Cerebellar nuclear complex (tissue), 1 donor: Measurements from ENCODE around the gene FRMPD4.

Experiments
- DNase-seq, 2 experiments: peaks; one replicate each; lab custom pipeline; 2025; lab: John Stamatoyannopoulos, UW

The FRMPD4 gene

DNA sequence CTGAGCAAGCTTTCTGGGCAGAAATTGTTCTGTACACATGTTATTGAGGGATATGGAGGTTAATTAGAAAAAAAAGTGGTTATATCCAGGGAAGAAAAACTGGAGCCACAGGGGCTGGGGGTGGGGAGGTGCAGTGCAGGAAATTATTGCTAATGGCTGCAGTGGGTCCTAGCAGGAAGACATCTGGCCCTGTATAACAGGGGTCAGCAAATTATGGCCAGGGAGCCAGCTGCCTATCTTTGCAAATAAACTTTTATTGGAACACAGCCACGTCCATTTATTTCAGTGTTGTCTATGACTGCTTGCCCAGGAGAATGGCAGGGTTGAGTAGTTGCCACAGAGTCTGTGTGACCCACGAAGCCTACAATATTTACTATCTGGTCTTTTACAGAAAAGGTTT, 629.6 kb downstream of the FRMPD4 start:
- DNase-seq, result no peak

DNA sequence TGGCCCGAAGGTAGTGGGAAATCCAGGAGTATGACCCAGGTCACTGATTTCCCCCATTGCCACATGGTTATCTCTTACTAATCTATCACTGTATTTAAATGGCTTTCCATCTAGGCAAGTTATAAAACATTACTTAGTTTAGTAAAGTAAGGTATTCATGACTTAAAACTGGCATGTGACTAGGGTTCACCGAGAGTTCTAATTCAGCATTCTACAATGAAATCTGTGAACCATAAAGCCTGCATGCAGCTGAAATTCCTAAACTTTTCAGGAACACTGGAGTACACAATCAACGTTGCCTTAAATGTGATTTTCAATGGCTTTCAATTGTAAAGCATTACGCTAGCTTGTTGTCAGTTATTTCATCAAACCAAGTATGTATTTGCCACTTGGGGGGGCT, 630.2 kb downstream of the FRMPD4 start:
- no peak for DNase-seq

DNA sequence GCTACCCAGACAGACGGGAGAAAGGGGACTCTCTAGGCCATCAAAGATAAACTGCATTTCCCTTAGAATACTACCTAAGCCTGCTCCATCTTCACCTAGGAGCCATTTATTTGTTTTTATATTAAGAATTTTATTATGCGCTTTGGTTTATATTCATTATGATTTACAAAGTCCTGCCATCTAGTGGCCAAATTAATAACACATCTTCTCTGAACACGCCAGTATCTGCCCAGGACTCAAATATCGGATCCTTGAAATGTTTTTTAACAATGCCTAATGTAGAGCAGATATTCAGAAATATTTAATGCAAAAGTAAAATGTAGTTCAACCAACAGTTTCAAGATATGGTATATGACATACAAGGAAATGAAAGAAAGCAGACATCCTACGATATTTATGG, 632.2 kb downstream of the FRMPD4 start:
- DNase-seq, result no peak

DNA sequence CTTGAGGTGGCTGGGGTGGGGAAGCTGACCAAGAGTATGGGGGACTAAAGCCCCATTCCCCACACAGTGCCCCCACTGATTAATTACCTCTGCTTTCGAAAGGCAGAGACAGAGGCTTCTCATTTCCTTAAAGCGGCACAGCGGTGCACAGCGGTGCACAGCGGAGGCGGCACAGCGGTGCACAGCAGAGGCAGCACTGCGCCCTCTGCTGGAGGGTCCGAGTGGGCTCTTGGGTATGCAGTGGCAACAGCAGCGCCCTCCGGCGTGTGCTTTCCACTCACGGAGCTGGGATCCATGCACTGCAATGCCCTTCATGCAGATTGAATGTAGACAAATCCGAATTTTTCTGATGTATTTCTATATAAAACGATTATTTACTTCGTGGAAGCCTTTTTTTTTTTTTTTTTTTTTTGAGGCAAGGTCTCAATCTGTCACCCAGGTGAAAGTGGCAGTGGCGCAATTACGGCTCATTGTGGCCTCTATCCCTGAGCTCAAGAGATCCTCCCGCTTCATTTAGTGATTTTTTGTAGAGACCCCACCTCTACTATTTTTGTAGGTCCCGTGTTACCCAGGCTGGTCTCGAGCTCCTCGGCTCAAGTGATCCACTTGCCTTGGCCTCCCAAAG, 633.3 kb downstream of the FRMPD4 start:
- DNase-seq, result no peak
